Measurements from ENCODE around the gene MCMBP.

GRCh38 chr10:119871881-119872609 is 598 bp downstream of the MCMBP start:
- TF ChIP-seq EZH2 (IDR thresholded peaks at IDR 0.05; ENCODE audit: low read length) (no peak), CTCF (optimal IDR thresholded peaks at IDR 0.05 in 1 of 3, IDR thresholded peaks at IDR 0.05 in 1 of 3, conservative IDR thresholded peaks at IDR 0.05 in 1 of 3; ENCODE audit: extremely low read depth in 1 of 3, insufficient read depth in 2 of 3, low read length in 3 of 3) (no peak)
